ENCODE data around the gene GOLM1.
"Not testable (repeated sequence)": the region's sequence is repeated elsewhere in the genome, so short reads cannot be mapped to it uniquely, and the experiment has no call there.

GOLM1 gene, protein sequence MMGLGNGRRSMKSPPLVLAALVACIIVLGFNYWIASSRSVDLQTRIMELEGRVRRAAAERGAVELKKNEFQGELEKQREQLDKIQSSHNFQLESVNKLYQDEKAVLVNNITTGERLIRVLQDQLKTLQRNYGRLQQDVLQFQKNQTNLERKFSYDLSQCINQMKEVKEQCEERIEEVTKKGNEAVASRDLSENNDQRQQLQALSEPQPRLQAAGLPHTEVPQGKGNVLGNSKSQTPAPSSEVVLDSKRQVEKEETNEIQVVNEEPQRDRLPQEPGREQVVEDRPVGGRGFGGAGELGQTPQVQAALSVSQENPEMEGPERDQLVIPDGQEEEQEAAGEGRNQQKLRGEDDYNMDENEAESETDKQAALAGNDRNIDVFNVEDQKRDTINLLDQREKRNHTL

DNA sequence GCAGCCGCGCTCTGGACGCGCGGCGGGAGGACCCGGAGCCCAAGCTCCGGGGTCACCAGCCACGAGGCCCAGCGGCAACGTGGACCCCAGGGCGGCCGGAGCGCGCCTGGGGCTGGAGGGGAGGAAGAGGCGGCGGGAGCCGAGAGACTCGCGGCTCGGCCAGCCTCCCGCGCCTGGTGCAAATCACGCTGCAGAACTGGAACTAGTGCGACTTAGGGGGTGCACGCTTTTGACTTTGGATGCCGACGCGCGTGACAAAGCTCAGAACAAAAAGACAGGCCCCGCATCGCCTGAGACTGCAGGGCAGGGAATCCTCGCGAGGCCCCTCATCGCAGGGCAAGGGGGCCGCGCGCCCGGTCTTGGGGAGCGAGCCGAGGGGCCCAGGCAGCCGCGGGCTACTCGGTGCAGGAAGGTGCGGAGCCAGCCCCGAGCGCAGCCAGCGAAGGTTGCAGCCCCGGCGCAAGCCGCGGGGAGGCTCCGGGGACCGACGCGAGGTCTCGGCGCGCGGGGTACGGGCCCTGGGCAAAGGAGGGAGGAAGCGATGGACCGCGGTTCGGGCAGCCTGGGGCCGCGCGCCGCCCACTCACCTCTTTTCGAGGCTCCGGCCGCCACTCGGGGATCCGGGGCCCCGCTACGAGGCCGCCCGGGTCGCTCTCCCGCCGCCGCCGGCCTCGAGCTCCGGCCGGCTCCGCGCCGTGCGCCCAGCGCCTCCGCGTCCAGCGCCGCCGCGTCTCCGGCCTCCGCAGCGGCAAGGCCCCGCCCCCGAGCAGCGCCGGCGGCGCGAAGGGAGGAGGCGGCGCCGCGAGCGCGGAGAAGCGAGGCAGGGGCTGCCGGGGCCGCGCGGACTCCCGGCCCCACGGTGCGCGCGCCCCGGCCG lies at the start of gene GOLM1:
TSS of gene GOLM1 (minus strand) at position 735 of the 877 bp plus-strand sequence. CDS start 20,238 bp downstream, outside the sequence.
- DNase-seq, result peak; percentile 24

DNA sequence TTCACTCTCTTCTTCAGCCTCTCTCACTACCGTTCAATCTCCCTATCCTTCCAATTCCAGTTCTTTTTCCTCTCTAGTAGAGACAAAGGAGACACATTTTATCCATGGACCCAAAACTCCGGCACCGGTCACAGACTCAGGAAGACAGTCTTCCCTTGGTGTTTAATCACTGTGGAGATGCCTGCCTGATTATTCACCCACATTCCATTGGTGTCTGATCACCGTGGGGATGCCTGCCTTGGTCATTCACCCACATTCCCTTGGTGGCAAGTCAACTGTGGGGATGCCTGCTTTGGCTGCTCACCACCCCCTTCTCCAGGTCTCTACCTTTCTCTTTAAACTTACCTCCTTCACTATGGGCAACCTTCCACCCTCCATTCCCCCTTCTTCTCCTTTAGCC lies 47.3 kb upstream of the GOLM1 start:
- DNase-seq, result not testable (repeated sequence)

DNA sequence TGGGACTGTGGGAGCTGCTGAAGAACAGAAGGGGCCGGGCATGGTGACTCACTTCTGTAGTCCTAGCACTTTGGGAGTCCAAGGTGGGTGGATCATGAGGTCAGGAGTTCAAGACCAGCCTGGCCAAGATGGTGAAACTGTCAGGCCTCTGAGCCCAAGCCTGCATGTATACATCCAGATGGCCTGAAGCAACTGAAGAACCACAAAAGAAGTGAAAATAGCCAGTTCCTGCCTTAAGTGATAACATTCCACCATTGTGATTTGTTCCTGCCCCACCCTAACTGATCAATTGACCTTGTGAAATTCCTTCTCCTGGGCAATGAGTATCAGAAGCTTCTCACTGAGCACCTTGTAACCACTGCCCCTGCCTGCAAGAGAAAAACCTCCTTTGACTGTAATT lies 46.6 kb upstream of the GOLM1 start:
- not testable (repeated sequence) for DNase-seq

DNA sequence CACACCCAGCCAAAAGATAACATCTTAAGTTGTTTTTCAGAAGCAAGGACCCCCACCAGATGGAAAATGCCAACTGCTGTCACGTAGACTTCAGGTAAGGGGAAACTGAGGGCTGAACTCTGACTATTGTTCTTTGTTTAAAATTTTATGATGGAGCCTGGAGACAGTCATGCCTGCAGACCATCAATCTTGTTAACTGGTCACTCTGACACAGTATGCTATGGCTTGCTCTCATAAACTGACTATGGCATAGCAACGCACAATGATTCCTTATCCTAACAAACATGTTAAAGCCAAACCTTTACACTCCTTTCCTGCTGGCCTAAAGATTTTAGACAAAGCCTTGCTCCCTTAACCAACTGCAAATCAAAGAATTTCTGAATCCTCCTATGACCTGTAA lies 43.6 kb upstream of the GOLM1 start:
- DNase-seq, result no peak

DNA sequence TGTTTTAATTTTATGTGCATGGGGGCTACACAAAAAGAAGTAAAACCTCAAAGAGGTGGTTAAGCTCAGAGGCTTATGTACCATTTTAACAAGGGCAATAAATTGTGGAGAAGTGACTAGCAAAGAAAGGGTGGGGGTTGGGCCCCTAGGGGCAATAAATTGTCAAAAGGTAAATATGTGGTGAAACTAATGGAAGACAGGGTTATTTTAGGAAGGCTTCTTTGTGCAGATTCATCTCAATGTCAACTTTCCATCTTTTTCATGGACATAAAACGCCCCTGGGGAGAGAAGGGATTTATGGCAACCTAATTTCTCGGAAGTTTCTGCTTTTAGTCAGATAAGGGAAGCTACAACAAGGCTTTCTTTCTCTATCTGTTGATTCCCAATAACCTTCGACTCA lies 42.5 kb upstream of the GOLM1 start:
- no peak for DNase-seq

DNA sequence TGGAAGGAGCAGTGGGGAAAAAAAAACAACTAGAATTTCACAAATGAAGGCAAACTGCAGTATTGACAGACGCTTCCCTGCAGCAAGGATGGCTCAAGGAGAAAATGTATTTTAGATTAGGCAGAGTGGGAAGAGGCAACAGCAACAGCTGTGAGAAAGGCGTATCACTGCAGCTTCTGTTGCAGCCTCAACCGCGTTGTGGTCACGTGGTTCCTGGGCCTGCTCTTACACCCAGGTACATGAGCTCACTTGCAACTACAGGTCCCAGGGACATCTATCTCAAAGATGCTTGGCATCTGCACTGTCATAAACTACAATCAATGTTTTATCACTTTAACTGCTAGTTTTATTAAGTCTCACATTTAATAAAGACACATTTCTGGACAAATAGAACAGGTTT lies 36.0 kb upstream of the GOLM1 start:
- no peak for DNase-seq

DNA sequence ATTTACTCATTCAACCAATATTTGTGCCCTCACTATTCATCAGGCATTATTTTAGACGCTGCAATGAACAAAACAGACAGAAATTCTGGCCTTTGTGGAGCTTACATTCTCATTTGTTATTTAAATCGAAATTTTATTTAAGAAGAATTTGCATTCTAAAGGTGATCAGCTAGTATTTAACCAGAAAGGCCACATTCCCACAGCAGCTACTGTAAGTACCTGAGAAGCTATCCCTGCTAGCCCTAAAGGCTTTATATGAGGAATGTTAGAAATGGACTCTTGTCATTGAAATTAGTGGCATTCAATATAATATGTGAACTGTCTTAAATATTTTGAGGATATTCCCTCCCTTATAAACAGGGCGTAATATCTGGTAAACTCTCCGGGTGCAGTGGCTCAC lies 35.0 kb upstream of the GOLM1 start:
- DNase-seq, result no peak

DNA sequence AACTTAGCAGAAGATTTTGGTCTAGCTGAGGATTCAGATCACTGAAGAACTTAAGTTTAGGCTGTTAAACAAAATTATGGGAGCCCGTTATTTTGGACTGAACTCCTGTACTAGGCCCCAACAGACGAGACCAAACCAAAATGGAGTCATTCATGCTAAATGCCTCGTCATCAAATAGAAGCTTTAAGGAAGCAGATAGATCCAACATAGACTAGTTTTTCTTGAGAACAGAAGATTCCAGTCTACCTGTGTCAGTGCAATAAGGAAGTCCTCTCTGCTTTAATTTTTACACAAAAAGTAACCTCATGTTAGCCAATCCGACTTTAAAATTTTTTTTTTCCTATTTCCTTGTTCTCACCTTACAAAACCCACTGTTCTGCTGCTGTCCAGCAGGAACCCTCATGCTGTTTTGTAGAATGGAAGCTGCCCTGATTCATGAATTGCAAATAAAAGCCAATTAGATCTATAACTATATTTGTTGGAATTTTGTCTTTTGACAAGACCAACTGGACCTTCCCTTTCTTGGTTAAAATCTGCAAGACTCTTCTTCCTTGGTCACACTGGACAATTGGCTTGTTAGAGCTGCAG lies 29.0 kb upstream of the GOLM1 start:
- no peak for DNase-seq

DNA sequence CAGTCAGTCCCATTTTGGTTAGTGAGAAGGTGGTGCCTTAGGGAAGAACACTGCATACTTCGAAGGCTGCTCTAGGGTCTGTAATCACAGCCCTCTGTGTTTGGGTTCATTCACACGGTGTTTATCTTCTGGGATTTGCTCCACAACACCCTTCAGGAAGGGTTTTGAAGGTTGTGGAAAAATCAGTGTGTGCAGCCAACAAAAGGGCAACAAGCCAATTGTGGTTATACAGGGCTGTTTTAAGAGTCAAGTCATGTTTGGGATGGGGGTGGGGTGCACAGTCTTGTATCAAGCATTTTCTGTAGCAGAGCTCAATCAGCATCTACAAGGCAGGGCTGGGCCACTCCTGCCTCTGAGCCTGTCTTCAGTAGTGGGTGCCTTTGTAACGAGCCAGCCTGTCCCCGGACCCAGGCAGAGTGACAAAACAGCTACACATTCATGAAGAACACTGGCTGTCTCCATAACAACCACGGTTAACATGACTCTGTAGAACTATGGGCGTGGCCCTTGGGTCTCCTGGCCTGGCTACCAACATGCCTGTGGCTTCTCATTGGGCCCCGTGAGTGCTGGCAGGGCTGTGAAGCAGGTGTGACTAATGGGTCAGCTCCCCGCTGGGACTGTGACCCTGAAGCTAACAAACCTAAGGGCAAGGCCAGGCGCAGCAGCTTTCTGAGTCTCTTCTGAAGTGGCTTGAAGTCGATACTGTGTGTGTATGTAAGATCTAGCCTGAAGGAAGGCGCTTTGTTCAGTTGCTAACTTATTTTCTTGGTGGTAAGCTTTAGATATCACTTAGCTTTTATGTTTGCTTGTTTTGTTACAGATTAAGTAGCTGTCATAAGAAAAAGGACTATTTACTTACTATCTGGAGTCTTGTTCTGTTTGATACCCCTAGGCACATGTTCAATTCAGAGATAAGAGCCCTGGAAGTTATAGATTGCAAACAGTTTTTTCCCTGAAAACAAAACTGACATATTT lies 27.9 kb upstream of the GOLM1 start:
- DNase-seq, result no peak

DNA sequence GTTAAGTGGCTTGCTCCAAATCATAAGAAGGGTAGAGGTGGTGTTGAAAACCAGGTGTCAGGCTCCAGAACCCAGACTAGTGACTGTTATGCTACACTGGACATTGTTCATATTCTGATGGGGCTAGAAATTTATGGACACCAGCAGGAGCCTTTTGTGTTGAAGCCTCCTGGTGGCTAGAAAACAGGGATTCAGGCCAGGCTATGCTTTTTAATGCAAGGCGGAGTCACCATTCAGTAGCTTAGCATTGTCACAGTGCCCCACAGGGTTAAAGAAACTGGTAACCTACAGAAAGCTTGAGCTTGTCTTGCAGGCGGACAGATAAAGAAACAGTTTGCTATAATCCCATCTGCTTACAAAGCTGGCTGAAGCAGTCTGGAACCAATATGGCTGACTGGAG lies 23.0 kb upstream of the GOLM1 start:
- no peak for DNase-seq

DNA sequence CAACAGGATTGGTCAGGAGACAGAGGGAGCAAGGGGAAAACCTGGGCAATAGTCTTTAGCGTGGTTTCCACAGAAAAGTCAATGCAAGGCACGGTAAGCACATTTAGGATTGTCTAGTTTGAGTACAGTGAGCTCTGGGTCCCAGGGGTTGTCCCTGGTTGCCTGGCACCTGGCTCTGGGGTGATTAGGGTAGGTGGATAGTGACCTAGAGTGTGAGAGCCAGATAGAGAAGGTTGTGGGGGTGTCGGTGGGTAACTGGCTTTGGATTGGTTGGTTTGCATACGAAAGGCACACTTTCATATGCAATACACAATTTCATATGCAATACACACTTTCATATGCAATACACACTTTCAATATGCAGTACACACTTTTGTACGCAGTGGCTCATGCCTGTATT lies 20.1 kb upstream of the GOLM1 start:
- no peak for DNase-seq

DNA sequence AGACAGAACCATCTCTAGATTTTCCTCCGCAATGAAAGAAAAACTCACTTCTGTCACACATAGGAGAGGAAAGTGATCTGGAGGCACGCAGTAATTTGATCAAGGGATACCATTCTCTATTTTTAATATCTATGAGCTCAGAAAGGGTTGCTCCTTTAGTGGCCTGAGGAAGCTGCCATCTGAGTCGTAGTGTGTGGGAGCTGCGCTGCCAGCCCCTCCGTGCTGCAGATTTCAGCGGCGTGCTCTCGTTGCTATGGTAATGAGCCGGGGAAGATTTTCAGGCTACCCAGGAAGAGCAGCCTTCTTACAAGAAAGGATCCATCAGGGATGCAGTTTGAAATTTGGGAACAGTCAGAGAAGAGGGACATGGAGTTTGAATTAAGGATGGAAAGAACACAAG lies 17.1 kb upstream of the GOLM1 start:
- no peak for DNase-seq

DNA sequence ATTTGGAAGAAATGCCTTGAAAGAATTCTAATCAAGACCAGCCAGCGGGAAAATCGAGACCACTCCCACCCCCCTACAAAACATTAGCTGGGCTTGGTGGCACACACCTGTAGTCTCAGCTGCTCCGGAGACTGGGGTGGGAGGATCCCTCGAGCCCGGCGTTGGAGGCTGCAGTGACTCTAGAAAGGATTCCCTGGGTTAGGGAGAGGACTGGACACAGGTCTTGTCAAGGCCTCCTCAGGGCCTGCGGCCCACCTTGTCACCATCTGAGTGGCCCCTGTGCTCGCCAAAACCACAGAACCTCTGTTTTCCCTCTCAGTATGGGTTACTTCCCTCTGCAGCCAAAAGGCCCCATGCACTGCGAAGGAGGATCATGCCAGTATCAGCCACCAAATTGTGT lies 16.5 kb upstream of the GOLM1 start:
- no peak for DNase-seq

DNA sequence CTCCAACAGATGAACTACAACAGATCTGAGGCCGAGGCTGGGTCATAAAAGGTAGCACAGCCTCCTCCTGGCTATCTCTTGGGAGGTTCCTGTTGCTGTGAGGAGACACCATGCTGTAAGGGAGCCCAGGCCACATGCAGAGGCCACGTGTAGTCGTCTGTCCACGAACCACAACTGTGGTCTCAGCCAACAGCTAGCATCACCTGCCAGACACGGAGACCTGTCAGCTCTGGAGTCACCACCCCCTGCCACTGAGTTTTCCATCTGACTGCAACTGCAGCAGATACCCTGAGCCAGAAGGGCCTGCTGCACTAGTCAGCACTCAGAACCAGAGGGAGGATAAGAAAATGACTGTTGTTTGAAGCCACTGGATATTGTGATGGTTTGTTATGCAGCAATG lies 12.7 kb upstream of the GOLM1 start:
- no peak for DNase-seq

DNA sequence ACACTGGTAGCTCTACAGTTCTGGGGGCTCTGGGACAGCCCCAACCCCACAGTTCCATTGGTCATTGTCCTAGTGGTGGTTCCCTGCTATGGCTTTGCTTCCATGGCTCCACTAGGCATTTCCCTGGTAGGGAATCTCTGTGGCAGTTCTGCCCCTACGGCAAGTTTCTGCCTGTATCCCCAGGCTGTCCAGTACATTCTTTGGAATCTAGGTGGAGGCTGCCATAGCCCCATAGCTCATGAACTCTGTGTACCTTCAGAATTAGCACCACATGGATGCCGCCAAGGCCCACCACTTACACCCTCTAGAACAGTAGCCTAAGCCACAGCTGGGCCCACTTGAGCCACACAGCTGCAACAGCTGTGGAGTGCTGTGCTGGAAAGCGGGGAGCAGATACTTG lies 3.3 kb upstream of the GOLM1 start:
- no peak for DNase-seq

DNA sequence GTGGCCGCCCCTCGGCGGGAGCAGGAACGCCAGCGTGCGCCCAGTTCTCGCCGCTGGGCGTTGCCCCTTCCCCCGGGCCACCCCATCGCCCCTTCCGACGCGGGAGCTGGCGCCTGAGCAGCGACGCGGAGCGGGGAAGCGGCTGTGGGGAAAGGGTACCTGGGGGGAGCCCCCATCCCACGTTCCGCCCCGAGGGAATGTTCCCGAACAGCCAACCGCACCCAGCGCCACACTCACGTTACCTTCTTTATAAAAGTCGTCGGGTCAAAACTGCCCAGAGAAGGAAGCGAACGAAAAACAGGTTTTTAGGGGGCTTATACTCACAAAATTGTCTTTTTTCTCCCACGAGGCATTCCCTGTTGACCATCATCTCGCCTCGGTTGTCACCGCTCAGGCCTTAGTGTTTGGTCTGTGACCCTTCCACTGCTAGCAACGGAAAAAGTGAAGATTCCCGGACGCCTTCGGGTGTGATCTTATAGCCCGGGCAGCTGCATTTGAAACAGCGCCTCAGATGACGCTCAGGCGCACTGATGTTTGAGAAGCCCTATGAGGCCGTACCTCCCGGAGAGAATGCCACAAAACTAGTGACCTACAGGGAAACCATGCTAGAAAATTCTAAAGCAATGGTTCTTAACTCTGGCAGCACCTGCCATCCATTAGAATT lies 475 bp upstream of the GOLM1 start:
- DNase-seq, result no peak

DNA sequence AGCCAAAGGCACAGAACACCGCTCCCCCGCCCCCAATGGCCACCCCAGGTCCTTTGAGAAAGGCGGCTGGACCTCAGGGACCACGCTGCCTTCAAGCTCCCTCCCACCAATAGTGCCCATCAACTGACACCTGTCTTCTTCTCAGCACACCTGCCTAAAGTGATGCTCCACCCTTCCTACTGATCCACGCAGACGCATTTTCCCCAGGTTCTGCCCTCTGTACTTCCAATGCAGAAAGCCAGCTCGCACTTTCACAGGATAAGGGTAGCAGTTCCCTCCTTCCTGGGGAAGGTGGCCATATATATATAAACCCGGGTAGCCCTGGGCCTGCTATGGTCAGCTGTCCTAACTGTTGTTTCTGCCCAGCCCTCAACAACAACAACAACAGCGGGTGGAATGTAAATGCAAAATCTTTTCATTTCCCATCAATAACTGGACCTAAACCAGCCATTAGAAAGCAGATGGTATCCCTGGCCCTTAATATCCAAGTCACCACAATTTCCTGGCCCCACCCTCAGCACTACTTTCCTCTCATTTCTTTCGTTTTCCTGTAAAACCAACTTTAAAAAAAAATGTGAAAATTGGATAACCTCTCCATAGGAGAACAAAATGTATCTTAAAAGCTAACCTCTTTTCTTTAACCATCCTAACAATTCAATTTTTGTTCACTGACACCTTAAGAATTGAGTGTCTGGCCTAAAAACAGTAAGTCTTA lies 1.7 kb downstream of the GOLM1 start:
- no peak for DNase-seq

DNA sequence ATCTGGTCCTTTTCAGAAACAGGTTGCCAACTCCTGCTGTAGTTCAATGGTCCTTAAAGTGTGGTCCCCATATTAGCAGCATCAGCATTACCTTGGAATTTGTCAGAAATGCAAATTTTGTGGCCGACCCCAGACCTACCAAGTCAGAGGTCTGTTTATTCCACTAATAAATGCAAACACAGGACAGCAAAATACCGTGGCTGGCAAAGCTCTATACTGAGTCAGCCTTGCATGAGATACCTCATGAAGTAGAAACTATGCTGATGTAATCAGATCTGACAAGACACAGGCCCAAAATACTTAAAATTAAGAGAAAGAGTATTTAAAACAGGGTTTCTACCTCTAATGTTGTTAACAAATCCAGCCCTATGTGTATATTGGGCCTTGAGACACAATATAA lies 3.0 kb downstream of the GOLM1 start:
- no peak for DNase-seq

DNA sequence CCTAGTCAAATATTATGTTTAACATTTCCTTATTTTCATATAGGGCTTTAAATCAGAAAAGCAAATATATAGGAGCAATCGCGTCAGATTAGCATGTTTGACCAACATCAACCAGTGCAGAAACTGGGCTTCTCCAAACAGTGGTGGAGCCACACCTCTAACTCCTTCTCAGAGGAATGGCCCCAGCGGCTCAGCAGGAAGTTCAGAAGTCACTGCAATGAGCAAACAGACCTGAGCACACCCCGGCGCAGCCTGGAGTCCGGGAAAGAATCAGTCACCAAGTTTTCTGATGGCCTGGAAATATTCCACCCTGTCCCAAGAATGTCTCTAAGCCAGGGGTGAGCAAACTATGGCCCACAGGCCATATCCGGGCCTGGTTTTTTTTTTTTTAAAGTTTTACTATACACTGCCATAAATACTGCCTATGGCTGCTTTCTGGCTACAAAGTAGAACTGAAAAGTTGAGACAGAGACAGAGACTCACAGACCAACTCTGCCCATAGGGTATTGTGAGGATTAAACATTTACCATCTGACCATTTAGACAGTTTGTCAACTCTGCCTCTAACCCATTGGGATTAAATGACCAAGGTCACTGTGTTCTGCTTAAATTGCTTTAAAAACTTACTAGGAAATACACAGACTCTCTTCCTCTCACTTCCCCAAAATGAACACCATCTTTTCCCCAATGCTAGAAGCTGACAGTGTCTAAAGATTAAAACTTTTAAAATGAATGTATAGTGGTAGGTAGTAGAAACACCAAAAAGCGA lies 5.4 kb downstream of the GOLM1 start:
- no peak for DNase-seq

DNA sequence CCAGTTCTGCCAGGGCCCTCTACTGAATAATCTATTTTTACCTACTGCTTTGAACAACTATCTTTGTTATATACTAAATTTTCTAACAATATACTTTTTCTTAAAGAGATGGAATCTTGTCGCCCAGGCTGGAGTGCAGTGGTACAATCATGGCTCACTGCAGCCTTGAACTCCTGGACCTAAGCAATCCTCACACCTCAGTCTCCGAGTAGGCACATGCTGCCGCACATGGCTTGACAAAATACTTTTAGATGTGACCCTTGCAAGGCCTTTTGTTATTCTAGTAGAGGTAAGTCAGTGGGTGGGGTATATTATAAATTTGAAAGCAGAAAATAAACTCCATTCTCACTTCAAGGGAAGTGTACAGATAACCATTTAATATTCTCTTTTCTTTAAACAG lies 7.9 kb downstream of the GOLM1 start:
- DNase-seq, result no peak

DNA sequence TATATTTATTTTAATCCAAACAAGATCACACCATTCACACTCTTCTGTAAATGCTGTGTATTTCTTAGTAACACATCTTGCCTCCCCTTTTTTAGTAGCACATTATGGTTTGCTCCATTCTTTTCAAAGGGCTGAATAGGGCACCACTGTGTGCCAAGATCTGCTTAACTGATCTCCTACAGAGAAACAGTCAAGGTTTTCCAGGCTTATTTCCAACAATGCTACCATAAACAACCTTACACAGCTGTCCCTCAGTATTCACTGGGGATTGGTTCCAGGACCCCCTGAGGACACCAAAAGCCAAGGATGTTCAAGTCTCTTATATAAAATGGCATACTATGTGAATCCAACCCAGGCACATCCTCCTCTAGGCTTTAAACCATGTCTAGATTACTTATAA lies 16.5 kb downstream of the GOLM1 start:
- DNase-seq, result no peak

All from activated CD8-positive, alpha-beta memory T cell treated with anti-CD3 and anti-CD28 coated beads, Interleukin-2, amount 50 U/mL, for 4 hours (primary cell).